Measurements from ENCODE around the gene PRKAG2.

GRCh38 chr7:151853896-151854719, 22.8 kb downstream of the PRKAG2 start:
- TF ChIP-seq, protein P1, sequence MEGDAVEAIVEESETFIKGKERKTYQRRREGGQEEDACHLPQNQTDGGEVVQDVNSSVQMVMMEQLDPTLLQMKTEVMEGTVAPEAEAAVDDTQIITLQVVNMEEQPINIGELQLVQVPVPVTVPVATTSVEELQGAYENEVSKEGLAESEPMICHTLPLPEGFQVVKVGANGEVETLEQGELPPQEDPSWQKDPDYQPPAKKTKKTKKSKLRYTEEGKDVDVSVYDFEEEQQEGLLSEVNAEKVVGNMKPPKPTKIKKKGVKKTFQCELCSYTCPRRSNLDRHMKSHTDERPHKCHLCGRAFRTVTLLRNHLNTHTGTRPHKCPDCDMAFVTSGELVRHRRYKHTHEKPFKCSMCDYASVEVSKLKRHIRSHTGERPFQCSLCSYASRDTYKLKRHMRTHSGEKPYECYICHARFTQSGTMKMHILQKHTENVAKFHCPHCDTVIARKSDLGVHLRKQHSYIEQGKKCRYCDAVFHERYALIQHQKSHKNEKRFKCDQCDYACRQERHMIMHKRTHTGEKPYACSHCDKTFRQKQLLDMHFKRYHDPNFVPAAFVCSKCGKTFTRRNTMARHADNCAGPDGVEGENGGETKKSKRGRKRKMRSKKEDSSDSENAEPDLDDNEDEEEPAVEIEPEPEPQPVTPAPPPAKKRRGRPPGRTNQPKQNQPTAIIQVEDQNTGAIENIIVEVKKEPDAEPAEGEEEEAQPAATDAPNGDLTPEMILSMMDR (IDR thresholded peaks at IDR 0.05) = no peak
- no peak for TF ChIP-seq POLR2A (IDR thresholded peaks at IDR 0.05)
